ENCODE data around the gene SNX2. TPM values are rescaled to one million over a fixed set of nuclear protein-coding genes. Genes with fewer than 3 reads are reported as not detected.

The SNX2 gene
- 51.4 TPM for polyA plus RNA-seq (2013, experiment 1 of 2)
- polyA plus RNA-seq (2013, experiment 2 of 2): 53.4 TPM

GRCh38 chr5:122774861-122775549 lies at the start of gene SNX2:
Gene SNX2, plus strand, starts transcription at chr5:122775080. Its CDS starts 24 bp downstream, at chr5:122775104.
- Histone ChIP-seq H3K27me3 (ENCODE audit: control insufficient read depth in 1 of 2, insufficient read depth in 1 of 2, low read length in 2 of 2) (no peaks in the 10 kb centered on the region), H3K9ac (ENCODE audit: low read length) (peak within 1 kb of the TSS; percentile 95)
- under 1% methylated on average over 54 of the region's 67 CpGs for WGBS

GRCh38 chr5:122727112-122727541 lies 47.8 kb upstream of the SNX2 start:
- peak overlapping the region in 1 of 2 experiments; percentile 59 for H3K4me3 ChIP-seq (ENCODE audit: insufficient read depth in 1 of 2, low read depth in 1 of 2, low read length in 2 of 2)
- H3K36me3 ChIP-seq (ENCODE audit: control insufficient read depth in 1 of 2, insufficient read depth in 2 of 2, low read depth in 1 of 2, low read length in 2 of 2): no peaks in the 10 kb centered on the region
- H3K9me3 ChIP-seq (ENCODE audit: control insufficient read depth, low read length): peaks cover 6% of the 10 kb centered on the region
- no peak overlapping the region for H3K4me2 ChIP-seq (ENCODE audit: low read length, poor library complexity, severe bottlenecking)
- H2BK12ac ChIP-seq (ENCODE audit: low read length in 2 of 2): no peak overlapping the region
- no peak overlapping the region for H4K91ac ChIP-seq (ENCODE audit: low read length)
- no peak overlapping the region for H3K18ac ChIP-seq (ENCODE audit: low read depth in 1 of 2, low read length in 2 of 2)
- H3K14ac ChIP-seq (ENCODE audit: low read length in 2 of 2): no peak overlapping the region
- H3K4me1 ChIP-seq (ENCODE audit: control insufficient read depth, insufficient read depth, low read depth, low read length): no peaks in the 10 kb centered on the region
- H3K79me1 ChIP-seq (replicated peaks; ENCODE audit: low read length, poor library complexity, severe bottlenecking): no peaks in the 10 kb centered on the region
- peak; percentile 43 for DNase-seq
- no peak overlapping the region for H2BK15ac ChIP-seq (ENCODE audit: low read depth, poor library complexity, severe bottlenecking)
- H2AK5ac ChIP-seq (ENCODE audit: low read length, severe bottlenecking): no peak overlapping the region
- H2BK120ac ChIP-seq (ENCODE audit: low read depth, low read length): no peak overlapping the region
- H2BK5ac ChIP-seq (ENCODE audit: low read depth, low read length, poor library complexity, severe bottlenecking): no peak overlapping the region
- no peak overlapping the region for H4K8ac ChIP-seq (ENCODE audit: low read length)
- WGBS: 67% methylated on average over 1 of the region's 4 CpGs
- peak overlapping the region; percentile 69 for H3K9ac ChIP-seq (ENCODE audit: low read length)
- no peak overlapping the region for H3K4ac ChIP-seq (ENCODE audit: low read depth in 1 of 2, low read length in 2 of 2)
- peak overlapping the region; percentile 16 for H3K27ac ChIP-seq (ENCODE audit: low read length, poor library complexity, severe bottlenecking)
- no peak overlapping the region for H2AFZ ChIP-seq (ENCODE audit: low read depth, low read length)
- no peak overlapping the region for H3K23ac ChIP-seq (ENCODE audit: low read length in 2 of 2)
- H3K27me3 ChIP-seq (ENCODE audit: control insufficient read depth in 1 of 2, insufficient read depth in 1 of 2, low read length in 2 of 2): no peaks in the 10 kb centered on the region

More at GRCh38 chr5:122774861-122775549, at the start of gene SNX2:
- Histone ChIP-seq H3K14ac (ENCODE audit: low read length in 2 of 2) (peak within 1 kb of the TSS in 1 of 2 experiments; percentile 95), H3K4ac (ENCODE audit: low read depth in 1 of 2, low read length in 2 of 2) (peak within 1 kb of the TSS; percentile 60 to 88), H2BK5ac (ENCODE audit: low read depth, low read length, poor library complexity, severe bottlenecking) (no peak within 1 kb of the TSS), H3K27ac (ENCODE audit: low read length, poor library complexity, severe bottlenecking) (peak within 1 kb of the TSS; percentile 57), H3K36me3 (ENCODE audit: control insufficient read depth in 1 of 2, insufficient read depth in 2 of 2, low read depth in 1 of 2, low read length in 2 of 2) (no peaks in the 10 kb centered on the region), H3K4me3 (ENCODE audit: insufficient read depth in 1 of 2, low read depth in 1 of 2, low read length in 2 of 2) (peak within 1 kb of the TSS; percentile 89 to 93), H3K9me3 (ENCODE audit: control insufficient read depth, low read length) (no peaks in the 10 kb centered on the region), H2BK12ac (ENCODE audit: low read length in 2 of 2) (peak within 1 kb of the TSS; percentile 29 to 60), H2AK5ac (ENCODE audit: low read length, severe bottlenecking) (no peak within 1 kb of the TSS), H4K91ac (ENCODE audit: low read length) (peak within 1 kb of the TSS; percentile 99), H2BK120ac (ENCODE audit: low read depth, low read length) (peak within 1 kb of the TSS; percentile 96), H2BK15ac (ENCODE audit: low read depth, poor library complexity, severe bottlenecking) (peak within 1 kb of the TSS; percentile 78), H4K8ac (ENCODE audit: low read length) (peak within 1 kb of the TSS; percentile 95), H3K23ac (ENCODE audit: low read length in 2 of 2) (peak within 1 kb of the TSS; percentile 7 to 91), H3K4me2 (ENCODE audit: low read length, poor library complexity, severe bottlenecking) (peak within 1 kb of the TSS; percentile 90), H3K4me1 (ENCODE audit: control insufficient read depth, insufficient read depth, low read depth, low read length) (peaks cover 3% of the 10 kb centered on the region), H3K79me1 (replicated peaks; ENCODE audit: low read length, poor library complexity, severe bottlenecking) (peaks cover 2% of the 10 kb centered on the region), H3K18ac (ENCODE audit: low read depth in 1 of 2, low read length in 2 of 2) (peak within 1 kb of the TSS; percentile 95 to 98), H2AFZ (ENCODE audit: low read depth, low read length) (peak within 1 kb of the TSS; percentile 68)
- DNase-seq: peak; percentile 83

- Histone ChIP-seq H3K9ac (ENCODE audit: low read length) (no peak overlapping the region), H2BK15ac (ENCODE audit: low read depth, poor library complexity, severe bottlenecking) (no peak overlapping the region), H3K18ac (ENCODE audit: low read depth in 1 of 2, low read length in 2 of 2) (no peak overlapping the region), H2BK5ac (ENCODE audit: low read depth, low read length, poor library complexity, severe bottlenecking) (no peak overlapping the region), H3K4me1 (ENCODE audit: control insufficient read depth, insufficient read depth, low read depth, low read length) (no peaks in the 10 kb centered on the region), H3K4me2 (ENCODE audit: low read length, poor library complexity, severe bottlenecking) (no peak overlapping the region), H3K14ac (ENCODE audit: low read length in 2 of 2) (no peak overlapping the region), H3K27me3 (ENCODE audit: control insufficient read depth in 1 of 2, insufficient read depth in 1 of 2, low read length in 2 of 2) (no peaks in the 10 kb centered on the region), H4K8ac (ENCODE audit: low read length) (no peak overlapping the region), H3K23ac (ENCODE audit: low read length in 2 of 2) (no peak overlapping the region), H2BK12ac (ENCODE audit: low read length in 2 of 2) (no peak overlapping the region), H3K9me3 (ENCODE audit: control insufficient read depth, low read length) (peaks cover 6% of the 10 kb centered on the region), H2AFZ (ENCODE audit: low read depth, low read length) (no peak overlapping the region), H3K79me1 (replicated peaks; ENCODE audit: low read length, poor library complexity, severe bottlenecking) (no peaks in the 10 kb centered on the region), H2AK5ac (ENCODE audit: low read length, severe bottlenecking) (no peak overlapping the region), H2BK120ac (ENCODE audit: low read depth, low read length) (no peak overlapping the region), H3K36me3 (ENCODE audit: control insufficient read depth in 1 of 2, insufficient read depth in 2 of 2, low read depth in 1 of 2, low read length in 2 of 2) (no peaks in the 10 kb centered on the region), H3K4ac (ENCODE audit: low read depth in 1 of 2, low read length in 2 of 2) (no peak overlapping the region), H4K91ac (ENCODE audit: low read length) (no peak overlapping the region), H3K27ac (ENCODE audit: low read length, poor library complexity, severe bottlenecking) (no peak overlapping the region), H3K4me3 (ENCODE audit: insufficient read depth in 1 of 2, low read depth in 1 of 2, low read length in 2 of 2) (no peak overlapping the region)
- DNase-seq: no peak
- WGBS: no CpG with 5 or more reads among the region's 1 CpG
Measured at GRCh38 chr5:122730037-122730436, 44.8 kb upstream of the SNX2 start.

- H3K79me1 ChIP-seq (replicated peaks; ENCODE audit: low read length, poor library complexity, severe bottlenecking): no peaks in the 10 kb centered on the region
- no peak for DNase-seq
- no peak overlapping the region for H3K14ac ChIP-seq (ENCODE audit: low read length in 2 of 2)
- peaks cover 6% of the 10 kb centered on the region for H3K9me3 ChIP-seq (ENCODE audit: control insufficient read depth, low read length)
- no peak overlapping the region for H4K8ac ChIP-seq (ENCODE audit: low read length)
- no peak overlapping the region for H4K91ac ChIP-seq (ENCODE audit: low read length)
- no peak overlapping the region for H3K23ac ChIP-seq (ENCODE audit: low read length in 2 of 2)
- H3K4me2 ChIP-seq (ENCODE audit: low read length, poor library complexity, severe bottlenecking): no peak overlapping the region
- H2BK120ac ChIP-seq (ENCODE audit: low read depth, low read length): no peak overlapping the region
- no peak overlapping the region for H2AFZ ChIP-seq (ENCODE audit: low read depth, low read length)
- H3K18ac ChIP-seq (ENCODE audit: low read depth in 1 of 2, low read length in 2 of 2): no peak overlapping the region
- no peaks in the 10 kb centered on the region for H3K27me3 ChIP-seq (ENCODE audit: control insufficient read depth in 1 of 2, insufficient read depth in 1 of 2, low read length in 2 of 2)
- H2BK12ac ChIP-seq (ENCODE audit: low read length in 2 of 2): no peak overlapping the region
- no peak overlapping the region for H3K4ac ChIP-seq (ENCODE audit: low read depth in 1 of 2, low read length in 2 of 2)
- no peak overlapping the region for H2BK15ac ChIP-seq (ENCODE audit: low read depth, poor library complexity, severe bottlenecking)
- H3K4me3 ChIP-seq (ENCODE audit: insufficient read depth in 1 of 2, low read depth in 1 of 2, low read length in 2 of 2): no peak overlapping the region
- 100% methylated on average over 1 of the region's 1 CpG for WGBS
- no peak overlapping the region for H3K27ac ChIP-seq (ENCODE audit: low read length, poor library complexity, severe bottlenecking)
- H3K4me1 ChIP-seq (ENCODE audit: control insufficient read depth, insufficient read depth, low read depth, low read length): no peaks in the 10 kb centered on the region
- H2AK5ac ChIP-seq (ENCODE audit: low read length, severe bottlenecking): no peak overlapping the region
- H3K36me3 ChIP-seq (ENCODE audit: control insufficient read depth in 1 of 2, insufficient read depth in 2 of 2, low read depth in 1 of 2, low read length in 2 of 2): no peaks in the 10 kb centered on the region
- no peak overlapping the region for H3K9ac ChIP-seq (ENCODE audit: low read length)
- no peak overlapping the region for H2BK5ac ChIP-seq (ENCODE audit: low read depth, low read length, poor library complexity, severe bottlenecking)
Measured at GRCh38 chr5:122730456-122730855, 44.4 kb upstream of the SNX2 start.
